ENCODE results near the gene FBXL13.

DNA sequence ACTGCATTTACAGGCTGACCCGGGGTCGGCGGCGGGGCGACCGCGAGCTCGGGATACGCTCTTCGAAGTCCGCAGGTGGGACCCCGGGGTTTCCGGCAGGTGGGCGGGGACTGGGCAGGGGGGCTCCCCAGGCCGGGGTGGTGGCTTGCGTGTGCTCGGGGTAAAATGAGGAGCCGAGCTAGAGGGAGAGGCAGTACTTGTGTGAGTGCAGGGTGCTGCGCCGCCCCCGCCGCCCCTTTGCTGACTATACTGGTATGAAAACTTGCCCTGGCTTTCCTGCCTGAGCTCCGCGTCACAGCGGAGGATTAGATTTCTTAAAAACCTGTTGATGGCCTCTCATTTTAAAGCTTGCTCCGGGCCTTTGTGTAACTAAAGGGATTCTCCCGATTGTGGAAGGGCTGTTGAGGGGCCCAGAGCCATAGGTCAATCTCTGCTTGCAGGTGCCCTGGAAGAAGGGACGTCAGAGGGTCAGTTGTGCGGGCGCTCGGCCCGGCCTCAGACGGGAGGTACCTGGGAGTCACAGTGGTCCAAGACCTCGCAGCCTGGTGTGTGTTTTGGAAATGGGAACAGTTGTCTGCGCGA lies 832 bp upstream of the FBXL13 start:
- TF ChIP-seq POLR2AphosphoS5 (IDR thresholded peaks at IDR 0.05; ENCODE audit: insufficient read depth in 1 of 2, low read depth in 1 of 2): no peak
- TF ChIP-seq, protein P1, sequence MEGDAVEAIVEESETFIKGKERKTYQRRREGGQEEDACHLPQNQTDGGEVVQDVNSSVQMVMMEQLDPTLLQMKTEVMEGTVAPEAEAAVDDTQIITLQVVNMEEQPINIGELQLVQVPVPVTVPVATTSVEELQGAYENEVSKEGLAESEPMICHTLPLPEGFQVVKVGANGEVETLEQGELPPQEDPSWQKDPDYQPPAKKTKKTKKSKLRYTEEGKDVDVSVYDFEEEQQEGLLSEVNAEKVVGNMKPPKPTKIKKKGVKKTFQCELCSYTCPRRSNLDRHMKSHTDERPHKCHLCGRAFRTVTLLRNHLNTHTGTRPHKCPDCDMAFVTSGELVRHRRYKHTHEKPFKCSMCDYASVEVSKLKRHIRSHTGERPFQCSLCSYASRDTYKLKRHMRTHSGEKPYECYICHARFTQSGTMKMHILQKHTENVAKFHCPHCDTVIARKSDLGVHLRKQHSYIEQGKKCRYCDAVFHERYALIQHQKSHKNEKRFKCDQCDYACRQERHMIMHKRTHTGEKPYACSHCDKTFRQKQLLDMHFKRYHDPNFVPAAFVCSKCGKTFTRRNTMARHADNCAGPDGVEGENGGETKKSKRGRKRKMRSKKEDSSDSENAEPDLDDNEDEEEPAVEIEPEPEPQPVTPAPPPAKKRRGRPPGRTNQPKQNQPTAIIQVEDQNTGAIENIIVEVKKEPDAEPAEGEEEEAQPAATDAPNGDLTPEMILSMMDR (IDR thresholded peaks at IDR 0.05): no peak

Measured in vagina (tissue), 2 donors.